Measurements from ENCODE around the gene AXIN1.

DNA sequence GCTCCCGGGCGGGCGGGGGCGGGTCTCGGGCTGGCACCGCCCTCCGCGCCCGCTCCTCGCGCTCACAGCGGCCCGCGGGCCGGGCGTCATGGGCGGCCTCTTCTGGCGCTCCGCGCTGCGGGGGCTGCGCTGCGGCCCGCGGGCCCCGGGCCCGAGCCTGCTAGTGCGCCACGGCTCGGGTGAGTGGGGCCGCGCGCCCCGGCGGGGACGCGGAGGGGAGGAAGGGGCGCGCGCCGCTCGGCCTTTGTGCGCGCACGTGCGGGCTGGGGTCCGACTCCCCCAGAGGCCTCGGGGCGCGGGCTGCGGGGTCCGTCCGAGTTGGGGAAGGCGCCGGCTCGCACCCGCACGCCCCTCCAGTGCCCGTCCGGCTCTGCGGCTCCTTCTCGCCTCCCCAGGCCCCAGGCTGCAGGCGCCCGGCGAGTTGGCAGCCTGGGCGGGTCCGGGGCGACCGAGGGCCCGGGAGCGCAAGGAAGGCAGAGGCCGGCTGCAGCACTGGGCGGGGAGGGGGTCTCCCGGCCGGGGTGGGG is 44.7 kb upstream of the AXIN1 start, which contains the start of gene NME4:
- TF ChIP-seq, protein P1, sequence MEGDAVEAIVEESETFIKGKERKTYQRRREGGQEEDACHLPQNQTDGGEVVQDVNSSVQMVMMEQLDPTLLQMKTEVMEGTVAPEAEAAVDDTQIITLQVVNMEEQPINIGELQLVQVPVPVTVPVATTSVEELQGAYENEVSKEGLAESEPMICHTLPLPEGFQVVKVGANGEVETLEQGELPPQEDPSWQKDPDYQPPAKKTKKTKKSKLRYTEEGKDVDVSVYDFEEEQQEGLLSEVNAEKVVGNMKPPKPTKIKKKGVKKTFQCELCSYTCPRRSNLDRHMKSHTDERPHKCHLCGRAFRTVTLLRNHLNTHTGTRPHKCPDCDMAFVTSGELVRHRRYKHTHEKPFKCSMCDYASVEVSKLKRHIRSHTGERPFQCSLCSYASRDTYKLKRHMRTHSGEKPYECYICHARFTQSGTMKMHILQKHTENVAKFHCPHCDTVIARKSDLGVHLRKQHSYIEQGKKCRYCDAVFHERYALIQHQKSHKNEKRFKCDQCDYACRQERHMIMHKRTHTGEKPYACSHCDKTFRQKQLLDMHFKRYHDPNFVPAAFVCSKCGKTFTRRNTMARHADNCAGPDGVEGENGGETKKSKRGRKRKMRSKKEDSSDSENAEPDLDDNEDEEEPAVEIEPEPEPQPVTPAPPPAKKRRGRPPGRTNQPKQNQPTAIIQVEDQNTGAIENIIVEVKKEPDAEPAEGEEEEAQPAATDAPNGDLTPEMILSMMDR (IDR thresholded peaks at IDR 0.05) = no peak
- no peak for TF ChIP-seq EZH2 (IDR thresholded peaks at IDR 0.05)
- TF ChIP-seq EZH2phosphoT487 (IDR thresholded peaks at IDR 0.05) = no peak

Measured in neural progenitor cell (in vitro differentiated cells).